ENCODE results near the gene SPTB.

GRCh38 chr14:64857979-64858744, 21.5 kb downstream of the SPTB start:
- TF ChIP-seq, protein P1, sequence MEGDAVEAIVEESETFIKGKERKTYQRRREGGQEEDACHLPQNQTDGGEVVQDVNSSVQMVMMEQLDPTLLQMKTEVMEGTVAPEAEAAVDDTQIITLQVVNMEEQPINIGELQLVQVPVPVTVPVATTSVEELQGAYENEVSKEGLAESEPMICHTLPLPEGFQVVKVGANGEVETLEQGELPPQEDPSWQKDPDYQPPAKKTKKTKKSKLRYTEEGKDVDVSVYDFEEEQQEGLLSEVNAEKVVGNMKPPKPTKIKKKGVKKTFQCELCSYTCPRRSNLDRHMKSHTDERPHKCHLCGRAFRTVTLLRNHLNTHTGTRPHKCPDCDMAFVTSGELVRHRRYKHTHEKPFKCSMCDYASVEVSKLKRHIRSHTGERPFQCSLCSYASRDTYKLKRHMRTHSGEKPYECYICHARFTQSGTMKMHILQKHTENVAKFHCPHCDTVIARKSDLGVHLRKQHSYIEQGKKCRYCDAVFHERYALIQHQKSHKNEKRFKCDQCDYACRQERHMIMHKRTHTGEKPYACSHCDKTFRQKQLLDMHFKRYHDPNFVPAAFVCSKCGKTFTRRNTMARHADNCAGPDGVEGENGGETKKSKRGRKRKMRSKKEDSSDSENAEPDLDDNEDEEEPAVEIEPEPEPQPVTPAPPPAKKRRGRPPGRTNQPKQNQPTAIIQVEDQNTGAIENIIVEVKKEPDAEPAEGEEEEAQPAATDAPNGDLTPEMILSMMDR (IDR thresholded peaks at IDR 0.05 in 2 of 3, conservative IDR thresholded peaks at IDR 0.05 in 1 of 3; ENCODE audit: control insufficient read depth in 2 of 3, extremely low read depth in 1 of 3, insufficient read depth in 1 of 3, low read depth in 3 of 3, low read length in 3 of 3), result no peak
- TF ChIP-seq SPI1 (IDR thresholded peaks at IDR 0.05; ENCODE audit: borderline replicate concordance, insufficient read depth, low read depth, low read length), result no peak
